MM.1S (cell line): ENCODE data around the gene PHLDA1.
A peak's percentile ranks its signal among the peaks of the same experiment; 100 is the strongest.

Experiments
- DNase-seq: peaks from one replicate; pipeline ENCODE4 v3.0.0-alpha.2; 2015
- H2AFZ ChIP-seq: fragments of 300-600 bp; sonication (generic); 2 replicates; pipeline ENCODE4 v1.6.0; 2016; ENCODE audit warnings: antibody characterized with exemption, low read length
- H3F3A ChIP-seq: fragments of 300-600 bp; sonication (generic); 2 replicates; pipeline ENCODE4 v1.6.1; 2016; ENCODE audit warnings: mild to moderate bottlenecking, antibody characterized with exemption, low read length, moderate library complexity, mixed read lengths; ENCODE audit not compliant: insufficient read depth
- H3K27ac ChIP-seq: fragments of 300-600 bp; sonication (generic); 2 replicates; pipeline ENCODE4 v1.5.1; 2016; ENCODE audit warnings: mild to moderate bottlenecking, low read length
- H3K27me3 ChIP-seq: fragments of 300-600 bp; sonication (generic); replicated peaks from 2 replicates; pipeline ENCODE4 v1.6.0; 2016; ENCODE audit warnings: low read length; ENCODE audit not compliant: insufficient read depth
- H3K36me3 ChIP-seq: fragments of 300-600 bp; sonication (generic); replicated peaks from 2 replicates; pipeline ENCODE4 v1.6.1; 2016; ENCODE audit warnings: mild to moderate bottlenecking, low read length, mixed read lengths; ENCODE audit not compliant: insufficient read depth
- H3K4me1 ChIP-seq: fragments of 300-600 bp; sonication (generic); 2 replicates; pipeline ENCODE4 v1.6.1; 2016; ENCODE audit warnings: low read length, mixed read lengths
- H3K4me2 ChIP-seq: fragments of 300-600 bp; sonication (generic); 2 replicates; pipeline ENCODE4 v1.6.0; 2016; ENCODE audit warnings: low read depth, low read length
- H3K4me3 ChIP-seq: fragments of 300-600 bp; sonication (generic); 2 replicates; pipeline ENCODE4 v1.5.1; 2016; ENCODE audit warnings: low read length, mixed read lengths
- H3K79me2 ChIP-seq: fragments of 300-600 bp; sonication (generic); 2 replicates; pipeline ENCODE4 v1.6.1; 2016; ENCODE audit warnings: mixed run types, low read length, mixed read lengths
- H3K9ac ChIP-seq: fragments of 300-600 bp; sonication (generic); 2 replicates; pipeline ENCODE4 v1.6.1; 2016; ENCODE audit warnings: low read length, mixed read lengths
- H3K9me2 ChIP-seq: fragments of 300-600 bp; sonication (generic); replicated peaks from 2 replicates; pipeline ENCODE4 v1.6.1; 2016; ENCODE audit warnings: mild to moderate bottlenecking, low read length, mixed read lengths; ENCODE audit not compliant: insufficient read depth
- H3K9me3 ChIP-seq: fragments of 300-600 bp; sonication (generic); replicated peaks from 2 replicates; pipeline ENCODE4 v1.6.1; 2016; ENCODE audit warnings: mild to moderate bottlenecking, low read length, mixed read lengths; ENCODE audit not compliant: insufficient read depth
- H4K20me1 ChIP-seq: fragments of 300-600 bp; sonication (generic); 2 replicates; pipeline ENCODE4 v1.6.1; 2016; ENCODE audit warnings: mild to moderate bottlenecking, low read length, moderate library complexity, mixed read lengths; ENCODE audit not compliant: insufficient read depth
- EZH2 ChIP-seq: fragments of 300-600 bp; sonication (generic); optimal IDR thresholded peaks from 2 replicates; pipeline ENCODE3; 2017; ENCODE audit warnings: low read depth, mild to moderate bottlenecking, antibody characterized with exemption, low read length, mixed read lengths
- EZH2phosphoT487 ChIP-seq: fragments of 300-600 bp; sonication (generic); IDR thresholded peaks from 2 replicates; pipeline ENCODE4 v1.6.1; 2018; ENCODE audit warnings: antibody characterized with exemption, low read length
- TF ChIP-seq, protein P1 (sequence below): fragments of 300-600 bp; sonication (generic); IDR thresholded peaks from 2 replicates; pipeline ENCODE4 v1.5.1; 2016; ENCODE audit warnings: antibody characterized with exemption, low read length, mixed read lengths

PHLDA1 gene

DNA sequence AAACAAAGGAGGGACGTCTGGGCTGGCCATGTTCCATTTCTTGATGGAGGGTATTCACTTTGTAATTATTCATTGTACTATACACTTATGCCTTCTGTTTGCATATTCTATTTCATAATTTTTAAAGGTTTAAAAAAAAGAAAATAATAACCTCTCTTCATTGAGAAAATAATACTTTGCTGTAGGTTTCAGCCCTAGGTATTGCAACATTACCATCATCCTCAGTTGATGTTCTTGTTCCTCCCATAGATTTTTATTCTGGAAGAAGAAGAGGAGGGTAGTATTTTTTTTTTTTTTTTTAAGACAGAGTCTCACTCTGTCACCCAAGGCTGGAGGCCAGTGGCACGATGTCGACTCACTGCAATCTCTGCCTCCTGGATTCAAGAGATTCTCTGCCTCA lies 54.7 kb downstream of the PHLDA1 start:
- Histone ChIP-seq H3K9me2 (no peaks in the 10 kb centered on the region), H2AFZ (no peak overlapping the region), H3K9ac (no peak overlapping the region), H3K36me3 (no peaks in the 10 kb centered on the region), H3K79me2 (no peaks in the 10 kb centered on the region), H3K27ac (peak overlapping the region; percentile 90; the same call in 1 of the 2 replicates), H3K4me1 (peaks cover 52% of the 10 kb centered on the region), H3K4me2 (no peak overlapping the region), H3K9me3 (no peaks in the 10 kb centered on the region), H3K4me3 (no peak overlapping the region), H3K27me3 (no peaks in the 10 kb centered on the region), H4K20me1 (no peaks in the 10 kb centered on the region), H3F3A (peaks cover 17% of the 10 kb centered on the region)
- no peak for DNase-seq
- TF ChIP-seq, protein P1, sequence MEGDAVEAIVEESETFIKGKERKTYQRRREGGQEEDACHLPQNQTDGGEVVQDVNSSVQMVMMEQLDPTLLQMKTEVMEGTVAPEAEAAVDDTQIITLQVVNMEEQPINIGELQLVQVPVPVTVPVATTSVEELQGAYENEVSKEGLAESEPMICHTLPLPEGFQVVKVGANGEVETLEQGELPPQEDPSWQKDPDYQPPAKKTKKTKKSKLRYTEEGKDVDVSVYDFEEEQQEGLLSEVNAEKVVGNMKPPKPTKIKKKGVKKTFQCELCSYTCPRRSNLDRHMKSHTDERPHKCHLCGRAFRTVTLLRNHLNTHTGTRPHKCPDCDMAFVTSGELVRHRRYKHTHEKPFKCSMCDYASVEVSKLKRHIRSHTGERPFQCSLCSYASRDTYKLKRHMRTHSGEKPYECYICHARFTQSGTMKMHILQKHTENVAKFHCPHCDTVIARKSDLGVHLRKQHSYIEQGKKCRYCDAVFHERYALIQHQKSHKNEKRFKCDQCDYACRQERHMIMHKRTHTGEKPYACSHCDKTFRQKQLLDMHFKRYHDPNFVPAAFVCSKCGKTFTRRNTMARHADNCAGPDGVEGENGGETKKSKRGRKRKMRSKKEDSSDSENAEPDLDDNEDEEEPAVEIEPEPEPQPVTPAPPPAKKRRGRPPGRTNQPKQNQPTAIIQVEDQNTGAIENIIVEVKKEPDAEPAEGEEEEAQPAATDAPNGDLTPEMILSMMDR = no peak
- TF ChIP-seq EZH2 (no peak), EZH2phosphoT487 (no peak)

DNA sequence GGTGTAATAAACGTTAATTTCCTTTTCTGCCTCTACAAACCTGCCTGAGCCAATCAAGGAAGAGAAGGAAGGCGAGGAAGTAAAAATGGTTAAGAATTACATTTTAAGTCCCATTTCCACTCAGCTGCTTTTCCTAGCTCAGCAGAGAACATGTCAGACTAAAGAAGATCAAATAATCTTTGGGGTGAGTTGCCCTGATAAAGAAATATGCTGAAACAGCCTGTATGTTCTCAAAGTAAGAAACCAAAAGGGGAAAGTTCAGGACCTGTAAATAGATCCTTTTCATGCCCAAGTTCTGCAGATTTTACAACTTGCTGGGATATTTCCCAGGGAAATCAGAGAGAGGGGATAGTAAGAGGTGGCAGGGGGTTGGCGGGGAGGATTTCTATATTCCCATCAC lies 55.5 kb downstream of the PHLDA1 start:
- no peak for TF ChIP-seq EZH2phosphoT487
- no peak for TF ChIP-seq EZH2
- TF ChIP-seq, protein P1 = no peak
- 0 out of 2 replicates have a peak overlapping the region, but pooled peaks have one; percentile 5 for H3K4me2 ChIP-seq
- no peak overlapping the region for H3K4me3 ChIP-seq
- H3K27ac ChIP-seq = peak overlapping the region; percentile 25; the same call in 1 of the 2 replicates
- no peaks in the 10 kb centered on the region for H3K36me3 ChIP-seq
- no peak overlapping the region for H3K9ac ChIP-seq
- H2AFZ ChIP-seq = peak overlapping the region; percentile 28
- H3K27me3 ChIP-seq = no peaks in the 10 kb centered on the region
- no peaks in the 10 kb centered on the region for H3K9me2 ChIP-seq
- no peaks in the 10 kb centered on the region for H3K9me3 ChIP-seq
- H4K20me1 ChIP-seq = no peaks in the 10 kb centered on the region
- no peaks in the 10 kb centered on the region for H3K79me2 ChIP-seq
- no peak for DNase-seq
- peaks cover 17% of the 10 kb centered on the region for H3F3A ChIP-seq
- peaks cover 52% of the 10 kb centered on the region for H3K4me1 ChIP-seq

DNA sequence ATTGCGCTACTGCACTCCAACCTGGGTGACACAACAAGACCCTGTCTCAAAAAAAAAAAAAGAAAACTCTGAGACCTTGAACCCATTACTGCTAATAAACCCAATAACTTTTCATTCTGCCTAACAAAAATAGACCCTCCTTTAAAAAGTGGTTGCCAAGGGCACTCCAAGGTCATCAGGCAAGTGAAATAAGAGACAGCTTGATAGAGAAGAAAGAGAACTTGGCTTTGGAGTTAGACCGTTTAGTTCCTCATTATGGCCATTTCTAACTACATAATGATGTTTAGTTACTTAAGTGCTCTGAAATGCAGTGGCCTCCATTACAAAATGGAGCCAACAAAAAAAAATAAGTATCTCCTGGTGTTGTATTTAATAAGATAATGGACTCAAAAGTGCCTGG lies 55.9 kb downstream of the PHLDA1 start:
- Histone ChIP-seq H3K27ac (peak overlapping the region; percentile 25; the same call in 1 of the 2 replicates), H3K4me3 (no peak overlapping the region), H3K36me3 (no peaks in the 10 kb centered on the region), H3K4me2 (0 out of 2 replicates have a peak overlapping the region, but pooled peaks have one; percentile 5), H4K20me1 (no peaks in the 10 kb centered on the region), H3F3A (peaks cover 17% of the 10 kb centered on the region), H3K79me2 (no peaks in the 10 kb centered on the region), H2AFZ (peak overlapping the region; percentile 28; the same call in 1 of the 2 replicates), H3K4me1 (peaks cover 52% of the 10 kb centered on the region), H3K9me3 (no peaks in the 10 kb centered on the region), H3K9me2 (no peaks in the 10 kb centered on the region), H3K27me3 (no peaks in the 10 kb centered on the region), H3K9ac (no peak overlapping the region)
- DNase-seq = no peak
- TF ChIP-seq EZH2phosphoT487 = no peak
- TF ChIP-seq EZH2 = no peak
- TF ChIP-seq, protein P1 = no peak
